HCT116 (cell line): ENCODE results near the gene CHMP2A. TPM values are rescaled to one million over a fixed set of nuclear protein-coding genes. Genes with fewer than 3 reads are reported as not detected.

Source experiments
- ATAC-seq: fragments of 200-7000 bp; cut with Tn5 transposase; 2 replicates; pipeline ENCODE4 v1.9.1; 2020; ENCODE audit warnings: mild to moderate bottlenecking, moderate library complexity
- BruUV-seq: library from RNA; stranded (reverse); fragments of 400-500 nt; replicated peaks from 2 replicates; lab custom pipeline; 2021; lab: Mats Ljungman, UMichigan
- CTCF ChIA-PET: fragments of 300-600 bp; sonication (Branson Sonifier 250); formaldehyde crosslinking; loops from one replicate; lab custom pipeline; 2021; ENCODE audit warnings: antibody characterized with exemption; lab: Charles Lee
- POLR2A ChIA-PET: fragments of 300-600, 350-600 bp; sonication (Branson Sonifier 250); formaldehyde crosslinking; loops from one replicate; lab custom pipeline; 2021; ENCODE audit warnings: antibody characterized with exemption; lab: Charles Lee
- RAD21 ChIA-PET, 2 experiments: fragments of 300-600 bp; sonication (Branson Sonifier 250); formaldehyde crosslinking; loops; one replicate each; lab custom pipeline; 2023; ENCODE audit warnings: low total read pairs in 2 of 2; ENCODE audit not compliant: uncharacterized antibody in 2 of 2, unreplicated experiment in 2 of 2, low non-redundant PET in 1 of 2; lab: Charles Lee
- DNase-seq: peaks from one replicate; pipeline ENCODE4 v3.0.0-alpha.2; 2010; ENCODE audit warnings: low read depth, low spot score
- H2AFZ ChIP-seq: fragments of 200-600 bp; shearing (Covaris generic), sonication (generic); 2 replicates; pipeline ENCODE4 v1.6.1; 2017; ENCODE audit warnings: low read depth, mixed run types, mixed read lengths, antibody characterized with exemption, low read length; ENCODE audit not compliant: poor library complexity, severe bottlenecking
- H3K27ac ChIP-seq: 2 replicates; pipeline ENCODE4 v1.5.1; 2012; ENCODE audit warnings: low read depth, low read length
- H3K27me3 ChIP-seq: fragments of 200-600 bp; sonication (generic); 2 replicates; pipeline ENCODE4 v1.6.1; 2016; ENCODE audit warnings: mixed run types, low read length, mixed read lengths; ENCODE audit not compliant: insufficient read depth
- H3K36me3 ChIP-seq, 2 experiments: fragments of 200-500 bp in 1 of 2; fragments of 200-600 bp in 1 of 2; sonication (Bioruptor generic) in 1 of 2; sonication (generic) in 1 of 2; 2 replicates each; pipeline versions ENCODE4 v1.5.1 to v1.6.1; 2014 to 2016; ENCODE audit warnings: low read length in 2 of 2, inconsistent platforms in 1 of 2, mixed read lengths in 1 of 2, mixed run types in 1 of 2; ENCODE audit not compliant: insufficient read depth in 2 of 2, control insufficient read depth in 1 of 2
- H3K4me1 ChIP-seq, 2 experiments: fragments of 200-600 bp in 1 of 2; sonication (generic) in 1 of 2; 2 replicates each; pipeline versions ENCODE4 v1.5.1 to v1.6.1; 2012 to 2017; ENCODE audit warnings: low read length in 2 of 2, inconsistent platforms in 1 of 2, mild to moderate bottlenecking in 1 of 2, mixed read lengths in 1 of 2, mixed run types in 1 of 2, moderate library complexity in 1 of 2; ENCODE audit not compliant: insufficient read depth in 2 of 2, control insufficient read depth in 1 of 2
- H3K4me2 ChIP-seq: fragments of 200-600 bp; sonication (generic); 2 replicates; pipeline ENCODE4 v1.6.1; 2017; ENCODE audit warnings: mixed run types, low read length, mixed read lengths
- H3K4me3 ChIP-seq, 2 experiments: fragments of 200-600 bp in 1 of 2; sonication (generic) in 1 of 2; replicated peaks in 1 of 2; 2 replicates each; pipeline ENCODE4 v1.5.1; 2011 to 2016; ENCODE audit warnings: low read length in 2 of 2, control low read depth in 1 of 2, low read depth in 1 of 2, mild to moderate bottlenecking in 1 of 2, mixed read lengths in 1 of 2, mixed run types in 1 of 2
- H3K79me2 ChIP-seq: fragments of 200-600 bp; sonication (generic); 2 replicates; pipeline ENCODE4 v1.6.1; 2017; ENCODE audit warnings: mild to moderate bottlenecking, mixed run types, low read length, moderate library complexity, mixed read lengths; ENCODE audit not compliant: insufficient read depth
- H3K9ac ChIP-seq: fragments of 200-600 bp; sonication (generic); 2 replicates; pipeline ENCODE4 v1.6.1; 2016; ENCODE audit warnings: low read length, mixed read lengths
- H3K9me2 ChIP-seq: fragments of 200-600 bp; sonication (generic), shearing (Covaris generic); 2 replicates; pipeline ENCODE4 v1.6.1; 2017; ENCODE audit warnings: mixed run types, mild to moderate bottlenecking, moderate library complexity; ENCODE audit not compliant: insufficient read depth
- H3K9me3 ChIP-seq, 2 experiments: fragments of 200-500 bp in 1 of 2; fragments of 200-600 bp in 1 of 2; sonication (Bioruptor generic) in 1 of 2; sonication (generic) in 1 of 2; 2 replicates each; pipeline ENCODE4 v1.6.1; 2014 to 2017; ENCODE audit warnings: low read length in 2 of 2, mixed read lengths in 2 of 2, inconsistent platforms in 1 of 2, low read depth in 1 of 2, mild to moderate bottlenecking in 1 of 2, mixed run types in 1 of 2, moderate library complexity in 1 of 2; ENCODE audit not compliant: control insufficient read depth in 1 of 2, insufficient read depth in 1 of 2
- H4K20me1 ChIP-seq: fragments of 200-600 bp; sonication (generic), shearing (Covaris generic); 2 replicates; pipeline ENCODE4 v1.6.1; 2017; ENCODE audit warnings: mixed run types, mild to moderate bottlenecking, moderate library complexity; ENCODE audit not compliant: insufficient read depth
- CEBPB ChIP-seq: IDR thresholded peaks from 2 replicates; pipeline ENCODE4 v1.6.1; 2012; ENCODE audit warnings: low read depth
- CTCF ChIP-seq, 3 experiments: fragments of 200-600 bp in 1 of 3; sonication (generic) in 1 of 3; IDR thresholded peaks in 2 of 3; conservative IDR thresholded peaks in 1 of 3; 2 replicates each; pipeline ENCODE4 v1.5.1; 2012 to 2017; ENCODE audit warnings: low read depth in 2 of 3, low read length in 2 of 3, antibody characterized with exemption in 1 of 3, borderline replicate concordance in 1 of 3, control low read depth in 1 of 3, mild to moderate bottlenecking in 1 of 3, mixed read lengths in 1 of 3, mixed run types in 1 of 3, moderate library complexity in 1 of 3; ENCODE audit not compliant: insufficient read depth in 1 of 3
- EGR1 ChIP-seq: IDR thresholded peaks from 2 replicates; pipeline ENCODE4 v1.6.1; 2012; ENCODE audit warnings: low read depth
- ELF1 ChIP-seq: IDR thresholded peaks from 2 replicates; pipeline ENCODE4 v1.6.1; 2012; ENCODE audit warnings: low read depth, borderline replicate concordance
- EZH2phosphoT487 ChIP-seq: fragments of 200-600 bp; IDR thresholded peaks from 2 replicates; pipeline ENCODE4 v1.6.1; 2018; ENCODE audit warnings: antibody characterized with exemption, borderline replicate concordance
- FOSL1 ChIP-seq: IDR thresholded peaks from 2 replicates; pipeline ENCODE4 v1.6.1; 2012; ENCODE audit warnings: low read depth
- JUND ChIP-seq: IDR thresholded peaks from 2 replicates; pipeline ENCODE4 v1.6.1; 2012
- POLR2AphosphoS5 ChIP-seq: IDR thresholded peaks from 2 replicates; pipeline ENCODE4 v1.6.1; 2011; ENCODE audit warnings: mild to moderate bottlenecking, low read depth, low read length, moderate library complexity
- REST ChIP-seq: IDR thresholded peaks from 2 replicates; pipeline ENCODE4 v1.6.1; 2012; ENCODE audit warnings: low read depth
- SIN3A ChIP-seq: IDR thresholded peaks from 2 replicates; pipeline ENCODE4 v1.6.1; 2012; ENCODE audit warnings: low read depth
- SP1 ChIP-seq: IDR thresholded peaks from 2 replicates; pipeline ENCODE4 v1.6.1; 2012; ENCODE audit warnings: low read depth
- TCF7L2 ChIP-seq: IDR thresholded peaks from 2 replicates; pipeline ENCODE4 v1.7.0; 2011; ENCODE audit warnings: borderline replicate concordance, inconsistent platforms; ENCODE audit not compliant: insufficient read depth, insufficient read length; ENCODE audit errors: extremely low read depth
- YY1 ChIP-seq: IDR thresholded peaks from 2 replicates; pipeline ENCODE4 v1.6.1; 2011; ENCODE audit warnings: low read length, low read depth, moderate library complexity, mild to moderate bottlenecking; ENCODE audit not compliant: insufficient replicate concordance; ENCODE audit errors: extremely low read depth
- ZFX ChIP-seq: fragments of 450-650 bp; IDR thresholded peaks from 2 replicates; pipeline ENCODE4 v1.6.1; 2017
- ZNF274 ChIP-seq: fragments of 200-500 bp; sonication (Bioruptor generic); IDR thresholded peaks from 2 replicates; pipeline ENCODE4 v1.6.1; 2014; ENCODE audit warnings: mild to moderate bottlenecking, low read depth, low read length, inconsistent platforms
- intact Hi-C: fragments of 100-400 bp; cut with micrococcal nuclease; formaldehyde crosslinking; loops from 2 replicates; pipeline ENCODE4 v1.10.0; 2022
- total RNA-seq: library from RNA; stranded (reverse); gene quantifications from one replicate; pipeline ENCODE4 v1.2.1, GENCODE V29; 2021; ENCODE audit not compliant: unreplicated experiment

CHMP2A gene
- total RNA-seq, 1 experiment from 2014 or later: 125 TPM

GRCh38 chr19:58519355-58520256 lies 35.3 kb downstream of the CHMP2A start, which contains the start of gene ZBTB45 (continued):
- TF ChIP-seq EZH2phosphoT487 (no peak), SP1 (peak; percentile 83), ZNF274 (no peak), ELF1 (no peak; the same call in 1 of the 2 replicates), CEBPB (no peak), POLR2AphosphoS5 (peak; percentile 80)

- peak overlapping the region; percentile 91 for H3K4me2 ChIP-seq
- TF ChIP-seq SIN3A (no peak), ZFX (no peak), YY1 (peak; percentile 25), EGR1 (no peak), JUND (no peak; the same call in 1 of the 2 replicates), REST (no peak), SP1 (no peak), CTCF (IDR thresholded peaks at IDR 0.05 in 2 of 3, conservative IDR thresholded peaks at IDR 0.05 in 1 of 3; ENCODE audit: borderline replicate concordance in 1 of 3, insufficient read depth in 1 of 3, low read depth in 2 of 3, low read length in 2 of 3) (peak; percentile 36 to 75 (median 51); a peak in 4 of 6 replicates), TCF7L2 (no peak), FOSL1 (no peak), ELF1 (no peak)
- H3K27ac ChIP-seq: peak overlapping the region; percentile 91
- peaks cover 47% of the 10 kb centered on the region for H3K79me2 ChIP-seq
- POLR2A ChIA-PET: interaction anchor here (1.3 to 3.8 kb wide), 5 partner anchors 18 to 156 kb away, joined by 3 to 33 read pairs (median 10); partner anchors contain the start of genes CHMP2A, TRIM28 and ZNF497
- DNase-seq (no peak), ATAC-seq (peak; percentile 41)
- H3K36me3 ChIP-seq: peaks cover 2 to 17% of the 10 kb centered on the region in 2 experiments; a peak in 2 of 4 replicates
- BruUV-seq: no TSS peak
- CTCF ChIA-PET: interaction anchor here (0.5 to 3.3 kb wide), 11 partner anchors 12 to 291 kb away, joined by 3 to 20 read pairs (median 4); partner anchors contain the start of genes CHMP2A, TRIM28, ZNF446 and ZNF497
- no peaks in the 10 kb centered on the region for H3K9me2 ChIP-seq
- H3K9me3 ChIP-seq: no peaks in the 10 kb centered on the region
- H3K4me1 ChIP-seq: peaks cover 12 to 38% of the 10 kb centered on the region in 2 experiments
- H4K20me1 ChIP-seq: no peaks in the 10 kb centered on the region
- intact Hi-C loops: loop anchor here (1.0 to 5.0 kb wide), 3 partner anchors 25 to 302 kb away; partner anchors contain the start of genes TRIM28 and ZSCAN22
- H3K4me3 ChIP-seq: peak overlapping the region; percentile 78 to 90
- H2AFZ ChIP-seq: no peak overlapping the region
- peak overlapping the region; percentile 84 for H3K9ac ChIP-seq
- RAD21 ChIA-PET: interaction anchor here in 1 of 2 experiments (2.2 kb wide), 1 partner anchor 36 kb away, joined by 6 read pairs; the partner anchor contains the start of gene CHMP2A
- no peaks in the 10 kb centered on the region for H3K27me3 ChIP-seq
Measured at GRCh38 chr19:58519087-58519354, 35.9 kb downstream of the CHMP2A start.
